GM19328 (cell line): Measurements from ENCODE around the gene ATXN1.
"Not testable (repeated sequence)": the region's sequence is repeated elsewhere in the genome, so short reads cannot be mapped to it uniquely, and the experiment has no call there.

Experiments used
- ATAC-seq: cut with Tn5 transposase; IDR thresholded peaks from one replicate; pipeline ENCODE4 v1.9.1; 2021; ENCODE audit warnings: mild to moderate bottlenecking, moderate library complexity; ENCODE audit not compliant: unreplicated experiment

The ATXN1 gene

DNA sequence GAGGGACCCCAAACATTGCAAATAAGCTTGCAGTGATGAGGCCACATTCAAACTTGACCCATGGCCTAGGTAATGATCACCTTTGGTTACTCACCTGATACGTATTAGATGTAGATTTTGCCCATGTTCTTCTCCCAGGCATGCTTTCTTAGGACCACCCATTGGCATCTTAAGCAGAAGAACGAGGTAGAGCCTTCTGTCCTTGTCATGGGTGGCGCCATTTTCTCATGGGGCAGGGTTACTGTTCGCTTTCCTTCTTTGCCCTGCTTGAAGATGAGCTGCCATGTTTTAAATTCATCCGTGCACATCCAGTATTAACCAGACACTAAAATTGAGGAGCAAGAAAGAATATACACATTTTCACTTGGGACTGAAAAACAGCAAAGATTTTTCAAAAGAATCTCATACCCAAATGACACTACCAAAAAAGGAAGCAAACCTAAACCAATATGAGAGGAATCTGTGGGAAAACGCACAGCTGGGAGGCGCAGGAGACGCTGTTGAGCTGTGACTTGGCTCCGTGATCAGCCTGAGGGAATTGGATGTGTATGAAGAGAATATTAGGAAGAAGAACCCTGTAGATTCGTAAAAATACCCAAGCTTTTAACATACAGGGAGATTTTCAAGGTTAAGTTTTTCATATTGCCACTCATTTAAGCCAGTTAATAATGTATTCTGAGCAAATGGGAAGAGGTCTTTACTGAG, 486.2 kb downstream of the ATXN1 start:
- no peak for ATAC-seq

DNA sequence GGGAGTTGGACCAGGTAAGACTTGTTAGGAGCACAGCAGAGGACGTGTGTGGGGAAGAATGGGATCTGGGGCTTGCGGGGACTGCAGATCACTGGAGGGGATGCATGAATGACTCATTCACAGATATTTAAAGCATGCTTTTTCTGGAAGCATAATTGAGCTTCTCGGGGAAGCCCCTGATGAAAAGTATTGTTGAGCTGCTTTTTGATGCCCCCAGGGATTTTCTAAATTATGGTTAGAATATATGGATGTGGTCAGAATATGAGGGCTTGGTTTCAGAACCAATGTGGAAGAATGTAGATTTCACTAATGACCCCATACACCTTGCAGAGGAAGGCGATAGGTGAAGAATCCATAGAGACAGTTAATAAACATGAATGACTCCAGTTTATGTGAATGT, 486.8 kb downstream of the ATXN1 start:
- no peak for ATAC-seq

DNA sequence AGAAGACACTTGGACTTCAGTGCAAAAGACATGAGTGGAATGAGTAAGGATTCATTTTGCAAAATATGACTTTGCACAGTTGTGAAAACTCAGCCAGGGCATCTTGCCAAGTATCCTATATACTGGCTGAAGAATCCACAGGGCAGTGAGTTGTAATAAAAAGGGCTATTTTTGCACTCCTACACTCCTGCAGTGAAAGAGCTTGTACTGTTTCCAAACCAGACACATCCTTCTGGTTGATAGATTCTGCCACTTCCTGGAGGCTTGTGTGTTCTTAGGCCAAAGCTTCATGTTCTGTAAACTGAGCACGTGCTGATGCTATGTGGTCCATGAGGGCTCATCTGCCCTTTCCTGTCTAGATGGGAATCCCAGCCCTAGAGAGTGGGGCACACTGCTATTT, 488.0 kb downstream of the ATXN1 start:
- ATAC-seq: no peak

DNA sequence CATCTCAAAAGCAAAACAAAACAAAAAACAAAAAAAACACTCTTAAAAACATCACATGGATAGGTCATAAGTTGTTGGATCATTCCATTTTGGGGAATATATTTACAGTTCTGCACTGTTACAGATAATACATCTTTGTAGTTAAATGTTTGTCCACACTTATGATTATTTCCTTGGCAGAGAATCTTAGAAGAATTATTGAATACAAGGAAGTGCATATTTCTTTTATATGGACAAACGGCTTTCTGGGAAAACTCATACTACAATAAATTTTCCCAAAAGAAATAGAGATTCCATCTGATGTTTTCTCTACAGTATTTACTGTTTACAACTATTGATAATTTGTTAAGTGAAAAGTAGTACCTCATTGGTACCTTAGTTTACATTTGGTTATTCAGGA, 489.1 kb downstream of the ATXN1 start:
- no peak for ATAC-seq

DNA sequence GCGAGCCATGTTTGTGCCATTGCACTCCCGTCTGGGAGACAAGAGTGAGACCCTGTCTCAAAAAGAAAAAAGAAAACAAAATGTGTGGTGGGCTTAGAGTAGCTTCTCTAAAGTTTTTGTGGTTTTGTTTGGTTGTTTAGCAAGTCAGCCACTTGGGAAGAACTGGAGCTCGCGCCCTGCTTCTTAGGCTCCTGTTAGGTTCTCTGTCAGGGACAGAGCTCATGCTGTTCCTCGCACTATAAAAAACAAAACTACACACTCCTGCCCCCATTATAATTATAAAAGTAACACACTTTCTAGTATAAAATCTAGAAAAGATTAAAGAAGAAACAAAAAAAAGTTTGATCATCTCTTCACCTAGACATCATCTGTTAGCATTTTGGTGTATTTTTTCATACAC, 489.8 kb downstream of the ATXN1 start:
- ATAC-seq: no peak

DNA sequence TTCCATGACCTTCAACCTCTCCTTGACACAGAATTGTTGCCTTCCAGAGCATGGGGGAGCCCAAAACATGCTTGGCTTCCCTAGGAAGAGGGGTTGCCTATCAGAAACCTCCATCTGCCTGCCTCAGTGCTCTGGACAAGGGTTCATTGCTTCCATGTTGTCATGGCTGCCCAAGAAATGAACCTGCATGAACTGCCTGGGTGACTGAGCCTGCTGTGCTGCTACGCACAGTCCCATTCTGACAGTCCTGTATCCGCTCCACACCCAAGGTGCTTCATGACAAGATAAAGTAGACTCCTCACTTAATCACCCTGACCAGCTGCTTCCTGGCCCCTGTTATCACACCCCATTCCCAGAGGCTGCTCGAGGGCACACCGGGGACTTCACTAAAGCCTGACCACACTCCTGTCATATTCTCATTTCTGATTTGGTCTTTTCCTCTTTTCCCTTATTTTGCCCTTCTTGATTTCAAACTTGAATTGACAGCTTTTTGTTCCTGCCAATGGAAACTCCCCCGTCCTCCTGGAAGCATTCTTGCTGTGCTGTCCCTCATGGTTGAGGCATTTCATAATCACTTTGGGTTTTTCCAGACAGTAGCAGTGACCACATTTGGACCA, 491.0 kb downstream of the ATXN1 start:
- no peak for ATAC-seq

DNA sequence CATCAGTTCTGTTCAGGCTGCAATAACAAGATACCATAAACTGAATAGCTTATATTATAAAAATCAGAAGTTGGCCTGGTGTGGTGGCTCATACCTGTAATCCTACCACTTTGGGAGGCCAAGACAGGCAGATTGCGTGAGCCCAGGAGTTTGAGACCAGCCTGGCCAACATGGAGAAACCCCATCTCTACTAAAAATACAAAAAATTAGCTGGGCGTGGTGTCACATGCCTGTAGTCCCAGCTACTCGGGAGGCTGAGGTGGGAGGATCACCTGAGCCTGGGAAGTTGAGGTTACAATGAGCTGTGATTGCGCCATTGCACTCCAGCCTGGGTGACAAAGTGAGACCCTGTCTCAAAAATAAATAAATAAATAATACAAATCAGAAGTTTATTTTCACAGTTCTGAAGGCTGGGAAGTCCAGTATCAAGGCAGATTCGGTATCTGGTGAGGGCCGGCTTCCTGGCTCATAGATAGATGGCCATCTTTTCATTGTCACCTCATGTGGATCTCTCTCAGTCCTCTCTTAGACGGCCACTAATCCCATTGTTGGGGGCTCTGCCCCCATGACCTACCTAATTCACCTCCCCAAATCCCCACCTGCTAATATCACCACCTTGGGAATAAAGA, 491.7 kb downstream of the ATXN1 start:
- ATAC-seq: not testable (repeated sequence)

DNA sequence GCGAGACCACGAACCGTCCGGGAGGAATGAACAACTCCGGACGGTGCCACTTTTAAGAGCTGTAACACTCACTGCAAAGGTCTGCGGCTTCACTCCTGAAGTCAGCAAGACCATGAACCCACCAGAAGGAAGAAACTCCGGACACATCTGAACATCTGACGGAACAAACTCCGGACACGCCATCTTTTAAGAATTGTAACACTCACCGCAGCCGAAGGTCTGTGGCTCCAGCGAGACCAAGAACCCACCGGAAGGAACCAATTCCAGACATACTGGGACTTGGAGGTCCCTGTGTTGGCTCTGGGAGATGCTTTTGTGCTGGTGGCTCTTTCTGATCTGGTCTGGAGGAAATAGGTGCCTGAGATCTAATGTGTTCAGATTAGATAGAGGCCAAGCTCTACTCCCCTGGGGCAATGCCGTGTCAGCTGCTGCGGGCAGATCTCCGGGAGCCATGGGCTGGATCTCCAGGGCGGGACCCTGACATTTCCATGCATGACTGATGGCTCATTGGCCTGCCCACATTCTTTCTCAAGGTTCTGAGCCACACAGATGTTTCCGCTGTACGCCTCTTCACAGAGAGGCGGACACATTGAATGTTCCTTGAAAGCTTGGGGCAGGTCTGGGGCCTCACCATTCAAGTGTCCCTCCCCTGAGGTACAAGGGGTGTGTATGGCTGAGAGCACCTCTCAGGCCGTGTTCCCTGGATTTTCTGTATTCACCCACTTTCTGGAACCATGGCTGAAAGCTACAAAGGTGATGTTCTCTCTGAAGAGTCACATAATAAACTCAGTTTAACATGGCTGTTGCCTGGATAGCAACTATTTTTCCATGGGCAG, 493.6 kb downstream of the ATXN1 start:
- no peak for ATAC-seq

DNA sequence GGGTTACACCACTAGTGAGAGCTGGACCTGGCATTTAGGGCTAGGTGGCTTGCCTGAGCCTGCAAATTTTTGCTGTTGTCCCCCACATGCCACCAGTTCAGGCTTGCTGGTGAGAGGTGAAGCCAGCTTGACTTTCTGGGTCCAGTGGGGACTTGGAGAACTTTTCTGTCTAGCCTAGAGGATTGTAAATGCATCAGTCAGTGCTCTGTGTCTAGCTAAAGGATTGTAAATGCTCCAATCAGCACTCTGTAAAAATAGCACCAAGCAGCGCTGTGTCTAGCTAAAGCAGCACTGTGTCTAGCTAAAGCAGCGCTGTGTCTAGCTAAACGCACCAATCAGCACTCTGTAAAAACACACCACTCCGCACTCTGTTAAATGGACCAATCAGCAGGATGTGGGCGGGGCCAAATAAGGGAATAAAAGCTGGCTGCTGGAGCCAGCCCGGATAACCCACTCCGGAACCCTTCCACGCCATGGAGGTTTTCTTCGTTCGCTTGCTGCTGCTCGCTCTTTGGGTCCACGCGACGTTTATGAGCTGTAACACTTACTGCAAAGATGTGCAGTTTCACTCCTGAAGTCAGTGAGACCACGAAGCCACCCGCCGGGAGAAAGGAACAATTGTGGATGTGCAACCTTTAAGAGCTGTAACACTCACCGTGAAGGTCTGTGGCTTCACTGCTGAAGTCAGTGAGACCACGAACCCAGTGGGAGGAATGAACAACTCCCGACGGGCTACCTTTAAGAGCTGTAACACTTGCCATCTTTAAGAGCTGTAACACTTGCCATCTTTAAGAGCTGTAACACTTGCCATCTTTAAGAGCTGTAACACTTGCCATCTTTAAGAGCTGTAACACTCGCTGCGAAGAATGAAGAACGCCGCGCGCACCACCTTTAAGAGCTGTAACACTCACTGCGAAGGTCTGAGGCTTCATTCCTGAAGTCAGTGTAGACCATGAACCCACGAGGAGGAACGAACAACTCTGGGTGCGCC, 495.6 kb downstream of the ATXN1 start:
- no peak for ATAC-seq

DNA sequence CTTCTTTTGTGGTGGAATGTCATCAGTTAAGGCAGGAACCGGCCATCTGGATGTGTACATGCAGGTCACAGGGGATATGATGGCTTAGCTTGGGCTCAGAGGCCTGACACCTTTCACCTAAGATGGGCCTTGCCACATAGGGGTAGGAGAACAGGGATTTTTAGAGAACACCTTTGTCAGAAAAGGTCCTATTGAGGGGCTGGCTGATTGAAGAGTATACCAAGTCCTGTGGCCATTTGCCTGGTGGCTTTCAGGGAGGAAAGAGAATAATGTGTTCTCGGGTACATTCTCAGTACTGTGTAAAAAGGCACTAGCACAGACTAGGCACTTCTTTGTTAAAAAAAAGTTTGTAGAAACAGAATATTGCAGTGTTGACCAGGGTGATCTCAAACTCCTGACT, 496.5 kb downstream of the ATXN1 start:
- no peak for ATAC-seq

DNA sequence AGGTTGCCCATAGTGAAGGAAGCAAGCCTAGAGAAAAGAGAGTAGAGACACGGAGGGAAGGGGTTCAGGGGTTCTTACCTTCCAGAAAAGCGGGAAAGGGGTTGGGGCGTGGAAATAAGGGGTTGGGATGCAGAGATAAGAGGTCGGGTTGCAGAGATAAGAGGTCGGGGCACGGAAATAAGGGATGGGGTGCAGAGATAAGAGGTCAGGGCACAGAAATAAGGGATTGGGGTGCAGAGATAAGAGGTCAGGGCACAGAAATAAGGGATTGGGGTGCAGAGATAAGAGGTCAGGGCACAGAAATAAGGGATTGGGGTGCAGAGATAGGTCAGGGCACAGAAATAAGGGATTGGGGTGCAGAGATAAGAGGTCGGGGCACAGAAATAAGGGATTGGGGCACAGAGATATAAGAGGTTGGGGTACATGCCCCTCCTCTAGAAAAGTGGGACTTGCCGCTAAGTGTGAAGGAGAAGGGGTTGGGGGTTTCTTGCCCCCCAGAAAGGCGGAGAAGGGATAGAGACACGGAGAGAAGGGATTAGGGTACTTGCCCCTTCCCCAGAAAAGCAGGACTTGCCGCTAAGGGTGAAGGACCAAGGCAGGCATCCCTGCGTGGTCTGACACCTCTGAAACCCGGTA, 497.7 kb downstream of the ATXN1 start:
- ATAC-seq: not testable (repeated sequence)

DNA sequence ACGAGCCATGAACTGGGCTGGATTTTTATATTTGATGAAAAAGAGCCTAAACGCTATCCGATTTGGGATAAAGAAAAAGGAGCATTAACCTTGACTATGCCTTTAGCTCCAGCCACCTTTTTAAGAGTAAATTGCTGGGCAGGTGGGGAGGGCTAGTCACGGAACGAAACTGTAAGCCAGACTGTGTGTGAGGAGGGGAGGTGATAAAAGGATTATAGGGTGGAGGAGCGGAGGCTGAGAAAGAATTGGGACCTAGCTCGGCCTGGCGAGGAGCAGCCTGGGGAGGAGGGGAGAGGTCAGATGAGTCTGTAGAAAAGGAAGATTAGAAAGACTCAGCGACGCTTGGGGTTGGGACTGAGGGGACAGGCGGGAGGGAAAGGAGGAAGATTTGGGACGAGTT, 498.5 kb downstream of the ATXN1 start:
- ATAC-seq: not testable (repeated sequence)

DNA sequence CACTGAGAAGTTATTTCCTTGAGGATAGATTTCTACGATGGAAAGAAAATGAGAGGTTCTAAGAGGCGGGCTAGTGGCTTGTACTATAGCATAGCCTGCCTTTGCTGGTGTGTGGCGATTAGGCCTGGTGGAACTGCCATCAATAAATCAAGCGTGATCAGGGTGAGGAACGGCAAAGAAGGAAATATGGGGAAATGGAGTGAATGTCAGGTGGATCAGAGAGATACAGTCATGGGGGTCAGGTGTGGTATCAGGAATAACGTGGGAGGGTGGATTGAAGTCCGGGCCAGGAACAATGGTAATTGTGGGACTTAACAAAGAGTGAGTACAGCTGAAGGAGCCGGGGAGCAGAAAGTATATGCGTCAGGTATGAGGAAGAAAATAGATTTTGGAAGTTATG, 500.7 kb downstream of the ATXN1 start:
- not testable (repeated sequence) for ATAC-seq

DNA sequence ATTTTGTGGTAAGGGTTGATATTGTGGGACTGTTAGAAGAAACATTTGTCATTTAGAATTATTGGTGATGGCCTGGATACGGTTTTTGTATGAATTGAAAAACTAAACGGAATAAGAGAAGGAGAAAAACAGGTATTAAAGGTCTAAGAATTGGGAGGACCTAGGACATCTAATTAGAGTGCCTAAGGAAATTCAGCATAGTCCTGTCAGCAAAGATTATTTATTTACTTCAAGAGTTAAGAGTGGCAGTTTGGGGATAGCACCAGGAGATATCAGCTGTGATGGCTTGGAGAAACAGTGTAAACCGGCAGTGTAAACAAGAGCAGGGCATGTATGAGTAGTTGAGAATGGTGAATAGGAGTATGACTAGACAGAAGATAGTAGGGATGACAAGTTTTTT, 501.7 kb downstream of the ATXN1 start:
- not testable (repeated sequence) for ATAC-seq

DNA sequence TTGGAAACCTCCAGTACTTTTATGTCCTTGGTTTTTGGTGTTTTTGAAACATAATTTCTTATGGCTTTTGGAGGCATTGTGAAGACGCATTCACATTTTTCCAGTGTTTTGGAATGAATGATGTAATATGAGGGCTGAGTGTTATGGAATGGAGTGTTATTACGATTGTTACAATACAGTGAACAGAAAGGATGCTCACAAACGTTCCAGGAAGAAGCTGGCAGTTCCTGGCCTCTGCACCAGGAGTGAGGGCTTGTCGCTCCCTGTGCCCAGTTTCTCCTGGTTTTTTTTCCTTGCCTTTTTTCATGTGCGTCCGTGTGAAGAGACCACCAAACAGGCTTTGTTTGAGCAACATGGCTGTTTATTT, 502.6 kb downstream of the ATXN1 start:
- ATAC-seq: no peak

DNA sequence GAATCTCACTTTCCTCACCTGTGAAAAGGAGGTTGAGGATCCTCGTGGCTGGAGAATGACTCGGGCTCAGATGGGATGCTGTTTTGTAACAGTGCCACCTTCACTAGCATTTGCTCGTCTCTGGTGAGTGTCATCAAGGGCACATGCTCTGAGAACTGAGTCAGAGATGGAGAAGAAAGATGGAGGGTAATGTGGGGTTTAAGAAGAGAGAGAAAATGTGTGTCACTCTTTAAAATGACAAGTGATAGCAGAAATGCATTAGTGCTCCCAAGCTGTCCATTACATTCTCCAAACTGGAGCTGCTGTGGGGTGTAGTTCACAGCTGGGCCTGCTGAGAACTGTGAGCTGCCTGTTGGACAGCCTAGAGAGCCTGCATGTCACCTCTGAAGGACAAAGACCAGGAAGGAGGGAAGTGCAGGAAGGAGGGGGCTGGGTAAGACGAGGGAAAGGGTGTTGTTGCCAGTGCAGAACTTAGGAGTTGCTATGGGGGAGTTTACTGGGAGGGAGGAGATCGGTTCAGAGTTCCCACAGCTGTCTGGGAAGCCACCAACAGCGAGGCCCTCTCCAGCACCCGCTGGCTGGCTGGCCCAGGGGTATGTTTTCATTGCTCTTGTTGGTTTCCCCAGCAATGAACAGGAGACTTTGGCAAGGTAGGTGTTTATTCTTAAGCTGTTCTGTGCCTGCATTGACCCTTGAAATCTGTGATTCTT, 503.1 kb downstream of the ATXN1 start:
- ATAC-seq: no peak

DNA sequence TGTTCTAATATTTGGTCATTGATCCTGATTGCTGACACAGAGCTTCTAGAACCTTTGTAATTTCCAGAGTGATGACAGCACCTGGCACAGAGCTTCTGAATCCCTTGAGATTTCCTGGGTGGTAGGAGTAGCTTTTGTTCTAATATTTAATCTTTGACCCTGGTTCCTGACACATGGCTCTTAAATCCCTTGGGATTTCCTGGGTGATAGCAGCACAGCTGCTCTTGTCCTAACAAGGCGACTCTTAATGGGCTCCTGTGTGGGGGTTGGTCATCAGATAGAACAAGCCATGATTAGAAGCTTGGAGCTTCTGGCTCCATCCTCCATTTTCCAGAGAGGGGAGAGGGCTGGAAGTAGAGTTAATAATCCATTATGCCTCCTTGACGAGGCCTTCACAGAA, 504.5 kb downstream of the ATXN1 start:
- ATAC-seq: no peak

DNA sequence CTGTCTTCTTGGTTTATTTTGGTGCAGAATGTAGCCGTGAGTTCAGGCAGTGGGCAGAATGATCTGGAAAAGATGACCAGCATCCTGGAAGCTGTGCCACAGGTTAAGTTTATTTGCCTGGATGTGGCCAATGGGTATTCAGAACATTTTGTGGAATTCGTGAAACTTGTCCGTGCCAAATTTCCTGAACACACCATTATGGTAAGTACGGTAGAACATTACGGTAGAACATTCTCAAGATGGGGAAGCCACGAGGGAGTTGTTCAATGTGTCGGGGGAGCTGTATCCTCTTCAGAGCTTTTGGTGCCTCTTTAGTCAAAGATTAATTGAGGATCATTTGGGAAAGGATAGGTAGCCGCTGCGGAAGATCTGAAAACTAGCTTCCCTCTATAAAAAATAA, 506.7 kb downstream of the ATXN1 start:
- no peak for ATAC-seq

DNA sequence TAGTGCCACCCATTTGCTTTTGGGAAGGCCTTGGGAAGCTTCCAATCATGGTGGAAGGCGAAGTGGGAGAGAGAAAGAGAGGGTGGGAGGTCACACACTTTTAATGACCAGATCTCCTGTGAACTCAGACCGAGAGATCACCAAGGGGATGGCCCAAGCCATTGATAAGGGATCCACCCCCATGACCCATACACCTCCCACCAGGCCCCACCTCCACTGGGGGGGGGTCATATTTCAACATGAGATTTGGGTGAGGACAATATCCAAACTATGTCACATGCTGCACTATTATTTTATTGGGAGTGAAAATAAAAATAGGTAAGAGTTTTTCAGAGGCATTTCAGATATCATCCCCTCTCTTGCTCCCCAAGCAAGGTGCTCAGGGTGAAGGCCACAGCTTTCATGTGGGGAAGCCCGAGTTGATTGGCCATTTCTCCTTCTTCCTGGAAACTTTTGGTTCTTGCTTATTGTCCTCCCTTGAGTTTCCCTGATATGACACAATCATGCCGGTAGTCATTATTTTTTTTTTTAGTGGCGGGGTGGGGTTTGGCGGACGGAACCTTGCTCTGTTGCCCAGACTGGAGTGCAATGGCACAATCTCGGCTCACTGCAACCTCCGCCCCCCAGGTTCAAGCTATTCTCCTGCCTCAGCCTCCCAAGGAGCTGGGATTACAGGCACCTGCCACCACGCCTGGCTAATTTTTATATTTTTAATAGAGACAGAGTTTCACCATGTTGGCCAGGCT, 507.7 kb downstream of the ATXN1 start:
- ATAC-seq: no peak
